Activated CD4-positive, alpha-beta T cell treated with anti-CD3 and anti-CD28 coated beads, Interleukin-10, Interleukin-2, amounts not matched to agents 100 ng/mL and 50 ng/mL, durations not matched to agents 16 hours and 8 hours (primary cell): ENCODE data around the gene SEC24D.
"Not testable (repeated sequence)": the region's sequence is repeated elsewhere in the genome, so short reads cannot be mapped to it uniquely, and the experiment has no call there.

ENCODE experiments used
- DNase-seq: peaks from one replicate; pipeline ENCODE4 v3.0.0-alpha.2; 2020

The SEC24D gene

DNA sequence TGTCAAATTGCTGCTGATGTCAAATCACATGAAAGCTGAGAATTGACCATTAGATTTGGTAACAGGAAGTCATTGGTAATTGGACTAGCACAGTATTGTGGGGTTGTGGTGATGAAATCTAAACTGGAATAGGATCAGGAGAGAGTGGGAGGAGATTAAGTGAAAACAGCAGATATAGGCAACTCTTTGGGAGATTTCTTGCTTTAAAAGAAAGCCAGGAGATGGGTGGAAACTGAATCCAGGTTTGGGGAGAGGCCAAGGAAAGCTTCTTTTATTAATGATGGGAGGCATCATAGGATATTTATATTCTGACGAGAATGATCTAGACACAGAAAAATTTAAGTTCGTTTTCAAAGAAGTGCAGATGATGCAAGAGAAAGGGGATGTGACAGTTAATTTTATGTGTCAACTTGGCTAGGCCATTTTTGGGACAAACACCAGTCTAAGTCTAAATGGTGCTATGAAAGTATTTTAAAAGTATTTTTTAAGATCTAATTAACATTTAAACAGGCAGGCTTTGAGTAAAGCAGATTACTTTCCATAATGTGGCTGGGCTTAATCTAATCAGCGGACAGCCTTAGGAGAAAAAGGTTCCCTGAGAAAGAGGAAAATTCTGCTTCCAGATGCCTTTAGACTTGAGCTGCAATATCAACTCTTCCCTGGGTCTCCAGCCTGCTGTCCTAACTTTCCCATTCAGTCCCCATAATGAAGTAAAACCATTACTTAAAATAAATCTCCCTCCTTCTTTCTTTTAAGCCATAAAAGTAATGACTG lies 24.7 kb downstream of the SEC24D start:
- no peak for DNase-seq

DNA sequence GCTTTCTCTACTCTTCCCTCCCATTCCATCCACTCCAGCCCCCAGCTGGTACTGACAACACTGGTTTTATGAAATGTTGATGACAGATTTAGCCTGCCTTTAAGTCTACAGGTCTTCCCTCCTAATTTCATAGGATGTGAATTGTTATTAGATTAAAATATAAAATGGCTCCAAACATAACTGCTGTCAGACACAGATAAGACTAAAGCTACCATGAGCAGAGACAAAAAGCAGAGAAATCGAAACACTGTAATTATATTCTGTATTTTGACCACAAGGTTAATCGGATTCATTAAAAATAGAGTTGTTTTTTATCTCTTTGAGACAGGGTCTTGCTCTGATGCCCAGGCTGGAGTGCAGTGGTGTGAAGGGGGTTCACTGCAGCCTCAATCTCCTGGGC lies 28.3 kb downstream of the SEC24D start:
- no peak for DNase-seq

DNA sequence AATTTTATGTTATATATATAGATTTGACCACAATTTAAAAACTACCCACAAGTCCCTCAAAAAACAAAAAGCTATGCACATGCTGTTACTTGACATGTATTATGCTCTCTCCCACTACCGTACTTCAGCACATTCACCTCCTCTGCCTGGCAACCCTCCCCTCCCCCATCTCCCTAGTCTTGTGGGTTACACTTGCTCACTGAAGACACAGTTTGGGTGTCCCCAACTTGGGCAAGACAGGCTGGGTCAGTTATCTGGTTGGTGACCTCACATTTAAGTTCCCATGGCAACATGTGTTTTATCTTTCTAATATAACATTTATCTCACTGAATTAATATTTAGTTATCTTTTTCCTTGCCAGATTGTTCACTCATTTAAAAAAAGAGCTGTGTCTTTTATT lies 32.7 kb downstream of the SEC24D start:
- DNase-seq, result no peak

DNA sequence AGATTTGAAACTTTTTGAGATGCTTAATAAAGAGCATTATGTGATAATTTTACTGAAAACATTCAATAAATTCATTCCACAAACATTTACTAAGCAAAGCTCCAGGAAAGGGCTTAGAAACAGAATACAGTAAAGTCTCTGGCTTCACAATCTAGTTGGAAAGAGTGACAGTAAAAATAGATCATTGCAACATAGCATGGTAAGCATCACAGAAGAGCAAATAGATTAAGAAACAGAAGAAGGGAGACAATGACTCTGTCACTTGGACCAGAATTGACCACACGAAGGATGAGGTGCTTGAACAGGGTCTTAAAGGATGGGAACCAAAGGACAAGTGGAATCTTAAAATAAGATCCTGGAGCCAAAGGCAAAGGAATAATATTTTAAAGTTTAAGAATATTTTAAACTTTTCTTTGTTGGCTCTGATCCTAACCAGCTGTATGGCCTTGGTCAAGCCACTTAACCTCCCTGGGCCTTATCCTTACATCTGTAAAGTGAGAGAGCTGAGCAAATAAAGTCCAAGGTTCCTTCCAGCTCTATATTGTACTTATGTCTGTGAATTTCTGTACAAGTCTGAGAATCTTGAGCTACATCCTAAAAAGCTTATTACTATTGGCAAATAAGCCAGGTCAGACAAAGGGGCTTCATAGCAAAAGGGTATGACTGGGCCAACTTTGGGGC lies 33.9 kb downstream of the SEC24D start:
- DNase-seq, result no peak

DNA sequence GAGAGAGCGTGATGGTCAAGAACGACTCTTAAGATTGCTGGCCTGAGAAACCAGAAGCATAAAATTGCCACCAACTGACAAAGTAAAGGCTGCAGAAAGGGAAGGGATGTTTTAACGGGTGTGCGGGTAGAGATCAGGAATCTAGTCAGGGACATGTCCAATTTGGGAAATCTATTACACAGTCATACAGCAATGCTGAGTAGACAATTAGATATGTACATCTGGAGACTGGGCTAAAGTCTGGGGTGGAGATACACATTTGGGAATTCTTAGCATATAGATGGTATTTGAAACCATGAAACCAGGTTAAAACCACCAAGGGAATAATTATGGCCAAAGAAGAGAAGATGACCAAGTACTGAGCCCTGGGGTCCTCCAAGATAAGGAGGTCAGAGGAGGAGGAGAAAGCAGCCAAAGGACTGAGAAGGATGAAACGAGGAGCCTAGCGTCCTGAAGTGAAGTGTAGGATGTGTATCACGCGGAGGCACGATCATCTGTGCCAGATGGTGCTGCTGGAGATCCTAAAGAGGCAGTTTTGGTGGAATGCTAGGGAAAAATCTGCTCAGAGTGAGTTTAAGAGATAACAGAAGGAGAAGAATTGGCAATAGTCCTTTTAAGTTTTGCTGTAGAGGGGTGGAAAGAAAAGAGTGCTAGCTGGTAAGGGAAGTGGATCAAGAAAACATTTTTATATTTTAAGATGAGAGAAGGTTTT lies 36.5 kb downstream of the SEC24D start:
- no peak for DNase-seq

DNA sequence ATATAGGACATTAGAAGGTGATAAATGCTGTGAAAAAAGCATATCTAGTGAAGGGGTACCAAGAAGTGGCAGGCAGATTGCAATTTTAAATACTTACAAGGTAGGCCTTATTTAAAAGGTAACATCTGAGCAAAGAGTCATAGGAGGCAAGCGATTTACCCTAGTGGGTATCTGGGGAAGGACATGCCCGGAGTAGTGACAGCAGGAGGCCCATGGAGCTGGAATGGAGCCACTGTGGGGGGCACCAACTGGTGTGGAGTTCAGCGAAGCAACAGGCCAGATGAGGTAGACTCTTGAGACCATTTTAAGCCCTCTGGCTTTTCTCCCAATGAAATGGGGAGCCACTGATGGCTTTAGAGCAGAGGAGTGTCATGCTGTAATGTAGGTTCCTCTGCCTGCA lies 37.3 kb downstream of the SEC24D start:
- DNase-seq, result no peak

DNA sequence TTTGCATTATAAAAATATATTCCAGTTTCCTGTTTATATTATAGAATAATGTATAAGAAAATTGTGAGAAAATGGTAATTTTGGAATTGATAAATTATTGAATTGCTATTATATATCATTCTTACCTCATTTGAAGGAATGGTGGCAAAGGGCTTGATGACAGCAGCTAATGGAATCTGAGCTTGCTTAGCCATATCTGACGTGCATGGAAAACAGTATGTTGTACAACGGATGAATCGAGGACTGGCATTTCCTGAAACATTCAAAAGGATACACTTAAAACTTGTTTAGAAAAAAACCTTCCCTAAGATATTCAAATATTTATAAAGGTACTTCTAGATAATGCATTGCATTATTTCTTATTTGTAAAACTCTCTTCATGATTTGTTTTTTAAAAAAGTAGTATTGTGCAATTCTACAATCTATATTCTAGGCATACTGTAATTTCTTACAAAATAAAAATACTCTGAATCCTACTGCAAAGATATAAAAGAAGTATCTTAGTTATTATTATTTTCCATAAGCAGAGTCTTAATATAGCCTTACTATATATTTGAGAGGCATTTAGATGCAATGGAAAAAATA lies 38.3 kb downstream of the SEC24D start:
- no peak for DNase-seq

DNA sequence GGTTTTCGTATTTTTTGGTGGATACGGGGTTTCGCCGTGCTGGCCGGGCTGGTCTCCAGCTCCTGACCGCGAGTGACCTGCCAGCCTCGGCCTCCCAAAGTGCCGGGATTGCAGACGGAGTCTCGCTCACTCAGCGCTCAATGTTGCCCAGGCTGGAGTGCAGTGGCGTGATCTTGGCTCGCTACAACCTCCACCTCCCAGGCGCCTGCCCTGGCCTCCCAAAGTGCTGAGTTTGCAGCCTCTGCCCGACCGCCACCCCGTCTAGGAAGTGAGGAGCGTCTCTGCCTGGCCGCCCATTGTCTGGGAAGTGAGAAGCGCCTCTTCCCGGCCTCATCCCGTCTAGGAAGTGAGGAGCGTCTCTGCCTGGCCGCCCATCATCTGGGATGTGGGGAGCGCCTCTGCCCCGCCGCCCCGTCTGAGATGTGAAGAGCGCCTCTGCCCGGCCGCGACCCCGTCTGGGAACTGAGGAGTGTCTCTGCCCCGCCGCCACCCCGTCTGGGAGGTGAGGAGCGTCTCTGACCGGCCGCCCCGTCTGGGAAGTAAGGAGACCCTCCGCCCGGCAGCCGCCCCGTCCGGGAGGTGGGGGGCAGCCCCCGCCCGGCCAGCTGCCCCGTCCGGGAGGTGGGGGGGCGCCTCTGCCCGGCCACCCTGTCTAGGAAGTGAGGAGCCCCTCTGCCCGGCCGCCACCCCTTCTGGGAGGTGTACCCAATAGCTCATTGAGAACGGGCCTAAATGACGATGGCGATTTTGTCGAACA lies 44.1 kb downstream of the SEC24D start:
- DNase-seq, result not testable (repeated sequence)

DNA sequence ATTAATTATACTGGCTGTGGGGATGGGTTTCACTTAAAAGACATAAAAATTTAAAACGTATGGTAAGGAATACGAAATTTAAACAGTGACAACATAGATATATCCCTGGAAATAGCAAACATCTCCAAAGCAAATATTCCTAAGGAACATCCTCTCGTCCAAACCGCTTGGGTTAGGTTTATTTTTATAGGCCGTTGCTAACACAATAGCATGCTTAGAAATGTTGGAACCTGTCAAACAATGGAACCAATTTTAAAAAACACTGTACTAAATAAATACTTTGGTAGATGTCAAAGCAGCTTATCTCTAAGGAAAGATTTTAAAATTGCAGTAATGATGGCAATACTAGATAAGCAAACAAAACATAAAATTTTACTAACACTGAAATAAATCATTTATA lies 45.4 kb downstream of the SEC24D start:
- no peak for DNase-seq

DNA sequence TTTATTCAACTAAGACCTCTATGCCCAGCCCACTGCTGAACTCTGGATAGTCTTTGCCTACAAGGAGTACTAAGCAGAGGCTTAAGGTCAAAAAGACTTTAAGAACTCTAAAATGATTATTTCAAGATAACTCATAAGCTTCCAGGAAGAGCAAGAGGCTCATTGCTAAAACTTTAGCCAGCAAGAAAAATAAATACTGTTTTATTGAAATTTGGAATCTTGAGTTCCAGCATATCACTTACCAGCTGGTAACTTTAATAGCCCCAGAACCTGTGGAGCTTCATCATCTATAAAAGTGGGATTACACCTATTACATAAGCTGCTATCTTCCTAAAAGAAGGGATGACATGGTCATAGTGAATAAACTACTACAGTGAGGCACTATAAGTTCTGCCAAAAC lies 47.0 kb downstream of the SEC24D start:
- no peak for DNase-seq

DNA sequence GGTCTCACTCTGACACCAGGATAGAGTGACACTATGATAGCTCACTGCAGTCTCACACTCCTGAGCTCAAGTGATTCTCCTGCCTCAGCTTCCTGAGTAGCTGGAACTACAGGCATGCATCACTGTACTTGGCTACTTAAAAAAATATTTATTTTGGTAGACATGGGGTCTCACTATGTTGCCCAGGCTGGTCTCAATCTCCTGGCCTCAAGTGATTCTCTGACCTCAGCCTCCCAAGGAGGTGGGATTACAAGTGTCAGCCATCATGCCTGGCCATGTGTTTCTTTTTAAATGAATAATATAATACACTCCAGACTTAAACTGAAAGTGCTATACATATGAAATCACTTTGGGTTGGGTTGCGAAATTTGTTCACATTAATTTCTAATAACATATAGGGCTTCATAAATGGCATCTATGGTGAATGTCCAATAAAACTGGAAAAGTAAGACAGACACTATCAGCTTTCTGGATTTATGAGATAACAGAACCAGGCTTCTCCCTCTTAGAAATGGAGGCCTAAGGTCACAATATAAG lies 48.0 kb downstream of the SEC24D start:
- DNase-seq, result no peak

DNA sequence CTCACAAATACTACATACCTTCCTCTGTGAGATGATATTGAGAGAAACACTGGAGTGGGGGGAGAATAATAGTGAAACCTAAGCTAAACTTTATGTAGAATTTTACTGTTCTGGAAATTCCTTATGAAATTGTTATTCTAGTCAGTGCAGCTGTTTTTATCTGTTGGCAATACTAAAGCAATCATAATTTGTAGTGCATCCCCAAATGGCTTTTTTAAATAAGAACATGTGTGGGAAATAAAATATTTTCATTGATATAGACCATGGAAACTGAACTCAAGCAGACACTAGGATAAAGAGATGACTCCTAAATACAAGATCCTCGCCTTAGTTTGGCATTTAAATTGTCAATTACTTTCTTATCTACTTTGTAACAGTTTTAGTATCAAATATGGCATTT lies 51.1 kb downstream of the SEC24D start:
- DNase-seq, result no peak

DNA sequence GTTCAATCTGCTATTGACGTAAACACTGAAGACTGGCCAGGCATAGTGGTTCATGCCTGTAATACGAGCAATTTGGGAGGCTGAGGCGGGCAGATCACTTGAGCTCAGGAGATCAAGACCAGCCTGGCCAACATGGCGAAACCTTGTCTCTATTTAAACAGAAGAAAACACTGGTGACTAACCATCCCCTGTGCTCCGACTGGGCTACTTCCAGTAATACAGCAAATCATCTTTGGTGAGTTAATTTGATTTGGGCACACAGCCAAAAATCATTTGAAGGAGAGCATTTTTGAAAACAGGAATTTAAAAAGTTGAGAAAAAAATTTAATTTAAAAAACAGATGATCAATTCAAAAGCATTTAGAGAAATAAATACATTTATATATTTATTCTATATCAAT lies 52.0 kb downstream of the SEC24D start:
- no peak for DNase-seq

DNA sequence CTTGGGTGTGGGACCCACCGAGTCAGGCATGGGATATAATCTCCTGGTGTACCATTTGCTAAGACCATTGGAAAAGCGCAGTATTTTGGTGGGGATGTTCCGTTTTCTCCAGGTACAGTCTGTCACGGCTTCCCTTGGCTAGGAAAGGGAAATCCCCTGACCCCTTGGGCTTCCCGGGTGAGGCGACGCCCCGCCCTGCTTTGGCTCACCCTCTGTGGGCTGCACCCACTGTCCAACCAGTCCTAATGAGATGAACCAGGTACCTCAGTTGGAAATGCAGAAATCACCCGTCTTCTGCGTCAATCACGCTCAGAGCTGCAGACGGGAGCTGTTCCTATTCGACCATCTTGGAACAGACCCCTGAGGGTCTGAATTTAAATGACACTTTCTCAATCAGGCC lies 53.0 kb downstream of the SEC24D start:
- DNase-seq, result not testable (repeated sequence)

DNA sequence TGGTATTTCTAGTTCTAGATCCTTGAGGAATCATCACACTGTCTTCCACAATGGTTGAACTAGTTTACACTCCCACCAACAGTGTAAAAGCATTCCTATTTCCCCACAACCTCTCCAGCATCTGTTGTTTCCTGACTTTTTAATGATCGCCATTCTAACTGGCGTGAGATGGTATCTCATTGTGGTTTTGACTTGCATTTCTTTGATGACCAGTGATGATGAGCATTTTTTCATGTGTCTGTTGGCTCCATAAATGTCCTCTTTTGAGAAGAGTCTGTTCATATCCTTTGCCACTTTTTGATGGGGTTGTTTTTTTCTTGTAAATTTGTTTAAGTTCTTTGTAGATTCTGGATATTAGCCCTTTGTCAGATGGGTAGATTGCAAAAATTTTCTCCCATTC lies 58.3 kb downstream of the SEC24D start:
- not testable (repeated sequence) for DNase-seq

DNA sequence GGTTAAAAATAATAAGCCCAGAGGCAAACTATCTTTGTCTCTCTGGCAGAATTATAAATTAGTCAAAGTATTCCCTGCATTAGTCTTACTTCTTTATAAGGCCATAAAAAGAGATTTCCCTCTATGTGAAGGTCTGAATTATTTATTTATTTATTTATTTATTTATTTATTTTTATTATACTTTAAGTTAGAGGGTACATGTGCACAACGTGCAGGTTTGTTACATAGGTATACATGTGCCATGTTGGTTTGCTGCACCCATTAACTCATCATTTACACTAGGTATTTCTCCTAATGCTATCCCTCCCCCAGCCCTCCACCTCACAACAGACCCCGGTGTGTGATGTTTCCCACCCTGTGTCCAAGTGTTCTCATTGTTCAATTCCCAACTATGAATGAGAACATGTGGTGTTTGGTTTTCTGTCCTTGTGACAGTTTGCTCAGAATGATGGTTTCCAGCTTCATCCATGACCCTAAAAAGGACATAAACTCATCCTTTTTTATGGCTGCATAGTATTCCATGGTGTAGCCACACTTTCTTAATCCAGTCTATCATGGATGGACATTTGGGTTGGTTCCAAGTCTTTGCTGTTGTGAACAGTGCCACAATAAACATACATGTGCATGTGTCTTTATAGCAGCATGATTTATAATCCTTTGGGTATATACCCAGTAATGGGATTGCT lies 58.8 kb downstream of the SEC24D start:
- not testable (repeated sequence) for DNase-seq

DNA sequence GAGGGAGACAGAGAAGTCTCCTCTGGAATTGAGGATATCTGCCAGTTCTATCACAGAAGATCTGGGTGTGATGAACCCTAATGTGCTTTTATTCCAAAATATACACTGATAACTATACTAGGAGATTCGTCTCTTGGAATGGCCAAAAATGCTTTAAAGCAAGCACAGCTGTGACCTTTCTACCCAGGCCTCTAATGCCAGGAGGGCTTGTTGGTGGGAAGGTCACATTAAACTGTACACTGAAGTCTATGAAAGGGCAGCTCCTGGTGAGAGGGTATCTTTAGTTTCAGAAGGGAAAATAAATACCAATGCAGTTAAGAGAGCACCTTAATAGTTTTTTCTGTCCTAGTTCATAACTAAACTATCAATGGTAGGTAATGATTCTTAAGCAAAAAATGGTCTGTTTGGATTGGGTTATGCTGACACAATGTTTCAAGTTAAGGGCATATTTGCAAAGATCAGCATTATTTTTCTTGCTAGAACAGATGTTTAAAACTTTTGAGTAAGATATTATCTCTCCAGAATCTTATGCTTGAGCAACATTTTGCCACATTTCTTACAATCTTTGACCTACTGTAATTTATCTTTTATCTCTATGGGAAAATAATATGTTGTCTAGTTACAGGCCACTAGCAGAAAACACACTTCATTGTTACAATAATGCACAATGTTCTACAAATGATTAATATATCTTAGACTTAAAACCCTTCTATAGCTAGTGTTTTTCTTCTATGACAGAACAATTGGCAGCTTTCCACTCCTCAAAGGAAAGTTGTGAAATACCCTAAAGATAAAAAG lies 59.6 kb downstream of the SEC24D start:
- DNase-seq, result no peak

DNA sequence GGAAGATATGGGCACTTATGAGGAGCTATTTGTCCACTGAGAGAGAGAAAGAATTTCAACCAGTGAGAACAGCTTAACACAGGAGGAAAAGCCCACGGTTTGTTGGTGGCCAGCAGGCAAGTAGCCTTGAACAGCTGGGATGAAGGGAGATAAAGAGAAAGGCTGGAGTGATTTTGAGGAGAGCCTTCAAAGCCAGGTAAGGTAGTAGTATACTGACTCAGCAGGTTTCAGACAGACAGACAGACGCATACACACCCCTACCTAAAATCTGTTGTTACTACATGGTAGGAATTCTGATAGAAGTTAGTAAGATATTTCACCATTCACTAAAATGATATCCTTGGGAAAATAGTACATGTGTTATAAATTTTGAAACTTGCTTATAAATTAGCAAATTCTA lies 60.5 kb downstream of the SEC24D start:
- no peak for DNase-seq

DNA sequence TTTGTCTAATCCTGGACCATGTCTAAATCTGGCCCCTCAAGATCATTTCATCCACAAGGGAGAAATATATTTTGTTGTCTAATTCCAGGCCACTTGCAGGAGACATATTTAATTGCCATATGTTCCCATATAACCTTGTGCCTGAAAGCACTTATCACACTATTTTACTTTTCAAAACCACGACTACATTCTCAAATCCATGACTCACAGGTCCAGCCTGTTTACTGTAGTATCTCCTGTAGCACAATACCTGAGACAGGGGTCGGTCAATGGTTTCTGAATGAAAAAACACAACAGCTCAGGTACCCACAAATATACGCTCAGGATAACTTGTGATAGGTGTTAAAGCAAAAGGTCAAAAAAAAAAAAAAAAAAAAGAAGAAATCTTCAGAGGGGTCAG lies 60.9 kb downstream of the SEC24D start:
- no peak for DNase-seq

DNA sequence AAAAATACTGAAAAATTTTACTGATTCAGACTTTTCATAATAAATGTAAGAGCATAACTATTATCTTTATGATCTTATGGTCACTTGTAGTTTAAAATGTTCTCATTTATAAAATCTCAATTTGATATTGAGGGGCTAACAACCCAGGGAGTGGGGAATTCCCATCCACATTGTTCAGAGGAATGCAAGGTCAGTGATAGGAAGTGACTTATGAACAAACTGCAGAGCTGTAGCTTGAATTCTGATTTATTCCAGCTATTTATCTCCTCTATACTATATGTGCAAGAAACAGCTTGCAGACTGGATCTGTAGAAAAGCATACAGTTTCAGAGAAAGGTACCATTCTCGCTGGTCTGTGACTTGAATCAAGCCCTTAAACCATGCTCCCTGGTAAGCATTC lies 61.6 kb downstream of the SEC24D start:
- DNase-seq, result no peak

DNA sequence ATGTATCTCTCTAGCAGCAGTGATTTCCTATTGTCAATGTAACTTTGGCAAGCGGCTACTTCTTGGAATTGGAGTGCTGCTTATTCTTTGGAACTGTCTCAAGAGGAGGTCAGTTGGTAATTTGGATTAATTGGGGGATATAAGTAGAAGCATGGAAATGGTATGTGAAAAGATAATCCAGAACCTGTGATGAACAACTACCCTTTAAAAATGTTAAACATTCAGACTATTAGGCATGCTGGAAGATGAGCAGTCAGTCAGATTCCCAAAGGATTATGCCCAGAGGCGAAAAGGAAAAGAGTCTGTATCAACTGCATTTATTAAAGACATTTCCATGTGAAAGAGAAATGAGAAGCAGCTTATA lies 62.5 kb downstream of the SEC24D start:
- no peak for DNase-seq
